ENCODE data around the gene L3HYPDH.
A peak's percentile ranks its signal among the peaks of the same experiment; 100 is the strongest.

Gene L3HYPDH

GRCh38 chr14:59483819-59484638 lies at the start of gene L3HYPDH, which contains the start of gene JKAMP:
Gene L3HYPDH, minus strand, starts transcription at chr14:59484408. Its CDS starts 92 bp downstream, at chr14:59484316.
Gene JKAMP, plus strand, starts transcription at chr14:59484517. Its CDS starts 73 bp downstream, at chr14:59484590.
- peak; percentile 95 to 97 for DNase-seq

GRCh38 chr14:59532419-59532818 lies 48.2 kb upstream of the L3HYPDH start:
- DNase-seq: no peak

GRCh38 chr14:59530349-59530748 lies 46.1 kb upstream of the L3HYPDH start:
- DNase-seq: no peak

- DNase-seq: no peak
Measured at GRCh38 chr14:59529189-59529588, 45.0 kb upstream of the L3HYPDH start.

- DNase-seq: no peak
Measured at GRCh38 chr14:59520224-59520623, 36.0 kb upstream of the L3HYPDH start.

- peak; percentile 13 to 21 for DNase-seq
Measured at GRCh38 chr14:59511916-59512575, 27.8 kb upstream of the L3HYPDH start.

DNA sequence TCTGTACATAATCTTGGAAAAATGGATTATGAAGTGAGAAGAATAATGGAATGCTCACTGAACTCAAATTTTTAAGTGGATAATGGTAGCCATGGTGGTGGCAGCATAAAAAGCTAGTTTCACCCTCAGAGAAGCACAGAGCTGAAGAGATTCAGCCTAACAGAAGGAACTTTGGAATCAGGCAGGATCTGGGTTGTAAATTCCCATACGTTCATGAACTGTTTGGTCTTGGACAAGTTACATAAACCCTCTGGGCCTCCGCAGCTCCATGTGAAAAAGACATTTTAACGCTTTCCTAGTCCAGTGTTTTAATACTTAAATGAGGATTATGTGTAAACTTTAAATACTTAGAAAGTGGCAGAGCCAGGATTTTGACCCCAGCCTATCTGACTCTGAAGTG lies 26.8 kb upstream of the L3HYPDH start:
- no peak for DNase-seq

DNA sequence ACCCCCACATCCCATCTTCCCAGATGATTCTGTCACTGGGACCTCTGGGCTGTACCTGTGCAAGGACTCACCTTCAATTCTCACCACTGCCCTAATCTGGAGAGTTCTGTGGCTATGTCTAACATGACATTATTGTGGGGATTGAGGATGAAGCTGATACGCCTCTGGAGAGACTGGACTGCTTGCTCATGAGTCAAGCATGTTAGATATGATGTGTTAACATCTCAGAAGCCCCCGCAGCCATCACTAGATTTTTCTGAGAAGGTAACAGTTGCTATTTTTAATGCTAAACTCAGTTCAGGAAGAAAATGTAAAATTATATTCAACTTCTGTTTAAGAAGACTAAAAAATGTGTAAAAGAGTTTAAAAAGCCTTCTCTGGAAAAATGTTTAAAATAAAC lies 25.8 kb upstream of the L3HYPDH start:
- DNase-seq: no peak

DNA sequence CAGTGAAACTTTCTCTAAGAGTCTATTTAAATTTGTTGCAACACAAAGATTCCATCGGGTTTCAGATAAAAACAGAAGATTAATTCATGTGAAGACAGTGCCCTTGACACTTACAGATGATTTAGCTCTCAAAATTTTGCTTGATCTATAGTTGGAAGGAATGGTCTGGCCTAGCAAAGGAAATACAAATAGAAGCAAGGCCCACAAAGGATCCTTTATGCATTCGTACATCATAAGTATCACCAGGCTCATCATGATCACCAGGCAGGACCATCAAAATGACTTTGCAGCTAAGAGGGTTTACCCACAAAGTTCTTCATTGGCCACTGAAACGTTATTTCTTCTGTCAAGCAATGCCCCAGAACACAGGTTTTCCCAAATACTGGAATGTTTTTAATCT lies 24.9 kb upstream of the L3HYPDH start:
- DNase-seq: no peak

DNA sequence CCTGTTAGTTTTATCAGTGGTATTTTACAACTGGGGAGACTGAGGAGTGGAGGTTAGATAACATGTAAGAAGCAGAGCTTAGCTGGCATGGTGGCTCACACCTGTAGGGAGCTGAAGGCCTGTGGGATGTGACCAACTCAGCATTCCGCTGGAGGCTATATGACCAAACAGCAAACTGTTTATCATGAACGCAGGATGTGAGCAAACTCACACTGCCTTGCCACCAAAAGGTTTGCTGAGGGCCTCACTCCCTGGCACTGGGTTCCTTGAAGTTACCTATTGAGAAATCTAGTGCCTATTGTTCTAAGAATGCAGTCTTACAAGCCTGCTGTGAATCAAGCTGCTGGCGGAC lies 23.5 kb upstream of the L3HYPDH start:
- DNase-seq: no peak

DNA sequence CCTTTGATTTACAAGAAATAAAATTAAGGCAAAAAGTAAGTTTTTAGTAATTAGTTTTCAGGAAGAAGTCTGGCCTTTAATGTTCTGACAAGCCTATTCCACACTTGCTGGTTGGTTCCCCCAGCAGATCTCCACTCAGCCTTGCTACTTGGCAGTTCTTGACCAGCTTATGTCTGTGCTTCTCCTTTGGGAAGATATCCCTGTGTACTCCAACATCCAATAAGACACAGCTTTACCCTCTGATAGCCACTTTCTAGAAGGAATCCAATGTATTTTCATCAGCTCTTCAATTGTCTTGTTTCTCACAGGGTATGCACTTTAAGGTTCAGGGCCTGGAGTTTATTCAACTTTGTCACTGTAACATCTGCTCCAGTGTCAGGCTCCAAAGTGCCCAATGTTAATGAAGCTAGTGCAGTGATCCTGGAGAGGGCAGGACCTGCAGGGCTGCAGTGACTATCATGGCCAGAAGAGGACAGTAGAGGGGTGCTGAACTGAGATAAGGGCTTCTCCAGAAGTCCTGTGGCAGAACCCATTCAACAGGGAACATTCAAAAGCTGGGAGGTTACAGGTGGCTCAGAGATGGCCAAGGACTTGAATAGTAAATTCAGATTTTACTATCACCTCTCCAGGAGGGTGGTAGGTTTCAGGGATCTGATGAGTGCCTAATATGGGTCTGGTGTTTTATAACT lies 23.0 kb upstream of the L3HYPDH start:
- peak in 1 of 2 experiments; percentile 19 for DNase-seq

DNA sequence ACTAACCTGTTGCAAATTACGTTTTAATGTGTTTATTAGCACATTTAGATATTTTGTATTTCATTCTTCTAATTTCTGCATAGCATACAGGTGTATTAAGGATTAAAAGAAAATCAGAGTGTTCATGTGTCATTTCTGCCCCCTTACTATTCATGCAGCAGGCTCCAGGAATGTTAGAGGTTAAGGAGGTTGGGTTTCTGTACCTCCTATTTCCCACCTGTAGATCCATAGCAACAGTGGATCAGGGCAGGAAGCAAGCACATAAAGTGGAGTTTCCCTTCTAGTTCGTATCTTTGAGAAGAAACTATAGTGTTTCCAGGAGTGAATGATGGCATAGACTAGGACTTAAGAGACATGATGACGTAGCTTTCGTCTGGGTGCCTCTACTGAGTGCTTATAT lies 19.0 kb upstream of the L3HYPDH start:
- DNase-seq: no peak

DNA sequence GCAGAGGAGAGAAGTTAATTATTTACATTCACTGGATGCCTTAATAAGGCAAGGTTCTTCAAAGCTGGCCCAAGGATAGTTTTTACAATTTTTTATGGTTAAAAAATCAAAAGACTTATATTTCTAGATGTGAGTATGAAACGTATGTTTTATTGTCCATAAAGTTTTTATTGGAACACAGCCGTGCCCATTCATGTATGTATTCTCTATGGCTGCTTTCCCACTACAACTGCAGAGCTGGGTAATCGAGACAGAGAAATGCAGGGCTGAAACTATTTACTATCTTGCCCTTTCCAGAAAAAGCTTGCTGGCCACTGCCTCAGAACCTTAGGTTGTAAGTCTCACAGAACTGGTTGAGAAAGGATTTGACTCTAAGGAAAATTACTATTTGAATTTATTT lies 16.5 kb upstream of the L3HYPDH start:
- DNase-seq: no peak

DNA sequence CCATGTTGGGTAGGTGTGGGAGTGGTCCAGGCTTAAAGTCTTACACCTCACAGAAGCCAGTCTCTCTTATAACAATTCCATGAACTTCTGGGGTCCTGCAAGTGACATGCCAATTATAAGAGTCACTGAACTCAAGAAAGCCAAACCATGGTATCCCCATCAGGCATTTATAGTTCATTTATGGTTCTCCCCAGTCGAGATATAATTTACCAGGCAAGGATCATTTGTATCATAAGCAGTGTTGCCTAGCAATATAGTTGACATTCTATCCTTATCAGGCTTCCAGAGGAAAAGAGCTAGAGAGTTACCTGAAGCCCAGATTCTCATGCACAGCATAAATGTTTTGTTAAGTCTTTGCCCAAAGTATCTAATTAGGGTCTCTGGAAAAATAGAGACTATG lies 8.2 kb upstream of the L3HYPDH start:
- DNase-seq: no peak

DNA sequence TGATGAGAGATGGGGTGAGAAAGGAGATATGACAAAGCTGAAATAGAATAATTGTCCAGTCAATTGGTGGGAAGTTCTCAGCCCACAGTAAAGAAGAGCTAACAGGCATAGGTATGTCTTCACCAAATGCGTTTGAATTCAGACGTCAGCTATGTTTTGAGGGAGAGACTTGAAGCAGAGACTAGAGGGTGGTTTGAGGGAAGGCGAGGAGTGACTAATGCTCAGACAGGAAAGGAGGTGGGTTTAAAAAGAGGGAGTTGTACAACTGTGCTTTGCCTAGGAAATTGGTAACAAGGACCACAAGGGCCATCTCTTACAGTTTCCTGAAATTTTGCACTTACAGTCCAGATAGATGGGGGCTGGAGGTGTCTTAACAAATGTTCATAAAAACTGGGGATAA lies 6.5 kb upstream of the L3HYPDH start:
- no peak for DNase-seq

- DNase-seq: no peak
Measured at GRCh38 chr14:59484639-59485175, 499 bp upstream of the L3HYPDH start.

GRCh38 chr14:59483363-59483762 lies 845 bp downstream of the L3HYPDH start:
- no peak for DNase-seq

- DNase-seq: no peak
Measured at GRCh38 chr14:59482541-59483331, 1.5 kb downstream of the L3HYPDH start.

GRCh38 chr14:59481871-59482540 lies 2.2 kb downstream of the L3HYPDH start:
- DNase-seq: no peak

GRCh38 chr14:59481407-59481806 lies 2.8 kb downstream of the L3HYPDH start:
- no peak for DNase-seq

DNA sequence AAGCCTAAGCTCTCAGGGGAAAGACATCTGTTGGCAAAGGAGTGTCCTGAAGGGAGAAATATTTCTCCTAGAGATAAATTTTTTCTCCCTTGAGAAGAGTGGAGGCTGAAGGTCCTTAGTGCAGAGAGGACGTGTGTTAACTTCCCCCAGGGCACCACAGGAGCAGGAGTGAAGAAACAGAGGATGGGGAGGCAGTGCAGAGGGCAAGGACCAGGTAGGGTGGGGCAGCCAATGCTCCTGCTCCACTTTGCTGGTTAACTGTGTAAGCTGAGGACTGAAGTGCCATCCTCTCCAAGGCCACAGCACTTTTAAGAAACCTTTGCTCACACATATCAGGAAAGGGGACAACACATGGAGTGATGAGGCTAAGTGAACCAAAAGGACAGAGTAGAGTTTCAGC lies 4.0 kb downstream of the L3HYPDH start:
- DNase-seq: no peak

DNA sequence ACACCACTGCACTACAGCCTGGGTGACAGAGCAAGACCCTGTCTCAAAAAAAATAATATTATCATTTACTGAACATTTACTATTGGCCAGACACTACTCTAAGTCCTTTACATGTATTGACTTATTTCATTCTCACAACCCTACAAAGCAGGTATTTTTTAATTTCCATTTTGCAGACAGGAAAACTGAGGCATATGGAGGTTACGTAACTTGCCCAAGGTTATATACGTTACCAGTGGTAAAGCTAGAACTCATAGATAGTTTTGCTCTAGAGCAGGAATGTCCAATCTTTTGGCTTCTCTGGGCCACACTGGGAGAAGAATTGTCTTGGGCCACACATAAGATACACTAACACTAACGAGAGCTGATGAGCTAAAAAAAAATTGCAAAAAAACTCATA lies 5.7 kb downstream of the L3HYPDH start:
- DNase-seq: no peak

Data from NCI-H1930 (cell line).